ENCODE measurements around the gene PYROXD2. TPM values are rescaled to one million over a fixed set of nuclear protein-coding genes. Genes with fewer than 3 reads are reported as not detected.

The PYROXD2 gene
- total and polyA plus RNA-seq, 2 of the 13 experiments (the other 11 are each of a cell fraction or from before 2014, with no cell fraction given) = 2.0 to 6.2 TPM

DNA sequence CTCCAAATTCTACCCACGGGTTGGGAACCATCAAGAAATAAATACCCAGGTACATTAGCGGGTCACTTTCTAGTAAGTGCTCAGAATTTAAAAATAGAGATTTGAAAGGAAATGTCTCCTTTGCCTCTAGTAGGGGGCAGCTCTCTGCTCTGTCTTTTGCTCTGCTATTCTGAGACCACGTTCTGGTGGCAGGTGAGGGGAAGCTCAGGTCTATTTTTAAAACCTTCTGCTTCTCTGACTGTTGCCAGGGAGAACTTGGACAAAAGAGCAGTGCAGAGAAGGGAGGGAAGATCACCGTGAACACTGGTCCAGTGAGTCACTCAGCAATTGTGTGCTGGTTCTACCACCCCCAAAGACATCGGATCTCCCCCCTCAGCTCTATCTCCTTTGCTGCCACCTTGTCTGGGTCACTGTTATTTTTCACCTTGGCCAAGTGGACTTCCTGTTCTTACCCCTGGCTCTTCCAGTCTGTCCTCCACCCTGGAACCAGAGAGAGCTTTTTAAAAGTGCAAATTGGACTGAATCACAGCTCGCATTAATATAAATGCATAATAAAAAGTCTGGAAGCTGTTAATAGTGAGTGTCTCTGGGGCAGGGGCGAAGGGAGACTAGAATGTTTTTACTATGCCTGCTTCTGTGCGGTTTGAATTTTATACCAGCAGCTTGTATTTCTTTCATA, 74.6 kb downstream of the PYROXD2 start:
- no TSS peak for BruUV-seq (replicated peaks)
- Histone ChIP-seq H2AFZ (ENCODE audit: low read length) (no peak overlapping the region), H3K4me1 (ENCODE audit: insufficient read depth, low read length) (no peaks in the 10 kb centered on the region), H3K36me3 (replicated peaks in 1 of 2; ENCODE audit: control insufficient read depth in 1 of 2, insufficient read depth in 2 of 2, low read length in 2 of 2) (no peaks in the 10 kb centered on the region), H3K4me2 (ENCODE audit: low read depth, low read length) (no peak overlapping the region), H3K79me2 (ENCODE audit: insufficient read depth, low read length) (no peaks in the 10 kb centered on the region), H3K9me3 (ENCODE audit: low read length) (no peaks in the 10 kb centered on the region), H3K27ac (ENCODE audit: extremely low read length, insufficient read depth, low read length) (no peak overlapping the region), H4K20me1 (ENCODE audit: insufficient read depth, low read length) (no peaks in the 10 kb centered on the region), H3K9ac (ENCODE audit: insufficient read depth, low read depth, low read length) (no peak overlapping the region), H3K4me3 (replicated peaks in 1 of 3; ENCODE audit: insufficient read depth in 1 of 3, low read depth in 2 of 3, low read length in 3 of 3) (no peak overlapping the region), H3K27me3 (ENCODE audit: control insufficient read depth in 1 of 2, insufficient read depth in 2 of 2, low read length in 2 of 2) (peaks cover 3 to 21% of the 10 kb centered on the region in 2 experiments; a peak in 2 of 5 replicates)
- intact Hi-C loops (cut with micrococcal nuclease; ENCODE audit: unreplicated experiment) = no loop called here
- 14% methylated on average over 8 of the region's 8 CpGs for WGBS (ENCODE audit: low lambda C conversion rate)
- ChIA-PET CTCF (ENCODE audit: low intra/inter-chr PET ratio, low total read pairs) (no interaction called here), POLR2A (no interaction called here)
- DNase-seq (ENCODE audit: low spot score) (no peak), ATAC-seq (no peak), FAIRE-seq (no peak)
- in situ Hi-C loops (cut with HindIII; ENCODE audit: extremely low pct_ligation_motif_present, low pct_unique_long_range_greater_than_20kb) = no loop called here
- TF ChIP-seq ZNF230 (CRISPR knock-in tag; IDR thresholded peaks at IDR 0.05) (no peak), ZNF674 (CRISPR knock-in tag; IDR thresholded peaks at IDR 0.05; ENCODE audit: low read depth) (no peak), SATB2 (CRISPR knock-in tag; IDR thresholded peaks at IDR 0.05) (no peak), TBL1XR1 (IDR thresholded peaks at IDR 0.05; ENCODE audit: borderline replicate concordance, low read length, partially characterized antibody) (no peak), PHB2 (IDR thresholded peaks at IDR 0.05; ENCODE audit: partially characterized antibody) (no peak), ZNF138 (CRISPR knock-in tag; IDR thresholded peaks at IDR 0.05; ENCODE audit: low read depth) (no peak), SP140L (CRISPR knock-in tag; IDR thresholded peaks at IDR 0.05; ENCODE audit: borderline replicate concordance) (no peak), CHCHD3 (CRISPR knock-in tag; IDR thresholded peaks at IDR 0.05) (no peak), ZNF543 (CRISPR knock-in tag; IDR thresholded peaks at IDR 0.05) (no peak), CEBPG (CRISPR knock-in tag; IDR thresholded peaks at IDR 0.05) (no peak), ZNF343 (CRISPR knock-in tag; IDR thresholded peaks at IDR 0.05) (no peak), DNMT1 (CRISPR knock-in tag; IDR thresholded peaks at IDR 0.05) (no peak)
- TF ChIP-seq, protein P1, sequence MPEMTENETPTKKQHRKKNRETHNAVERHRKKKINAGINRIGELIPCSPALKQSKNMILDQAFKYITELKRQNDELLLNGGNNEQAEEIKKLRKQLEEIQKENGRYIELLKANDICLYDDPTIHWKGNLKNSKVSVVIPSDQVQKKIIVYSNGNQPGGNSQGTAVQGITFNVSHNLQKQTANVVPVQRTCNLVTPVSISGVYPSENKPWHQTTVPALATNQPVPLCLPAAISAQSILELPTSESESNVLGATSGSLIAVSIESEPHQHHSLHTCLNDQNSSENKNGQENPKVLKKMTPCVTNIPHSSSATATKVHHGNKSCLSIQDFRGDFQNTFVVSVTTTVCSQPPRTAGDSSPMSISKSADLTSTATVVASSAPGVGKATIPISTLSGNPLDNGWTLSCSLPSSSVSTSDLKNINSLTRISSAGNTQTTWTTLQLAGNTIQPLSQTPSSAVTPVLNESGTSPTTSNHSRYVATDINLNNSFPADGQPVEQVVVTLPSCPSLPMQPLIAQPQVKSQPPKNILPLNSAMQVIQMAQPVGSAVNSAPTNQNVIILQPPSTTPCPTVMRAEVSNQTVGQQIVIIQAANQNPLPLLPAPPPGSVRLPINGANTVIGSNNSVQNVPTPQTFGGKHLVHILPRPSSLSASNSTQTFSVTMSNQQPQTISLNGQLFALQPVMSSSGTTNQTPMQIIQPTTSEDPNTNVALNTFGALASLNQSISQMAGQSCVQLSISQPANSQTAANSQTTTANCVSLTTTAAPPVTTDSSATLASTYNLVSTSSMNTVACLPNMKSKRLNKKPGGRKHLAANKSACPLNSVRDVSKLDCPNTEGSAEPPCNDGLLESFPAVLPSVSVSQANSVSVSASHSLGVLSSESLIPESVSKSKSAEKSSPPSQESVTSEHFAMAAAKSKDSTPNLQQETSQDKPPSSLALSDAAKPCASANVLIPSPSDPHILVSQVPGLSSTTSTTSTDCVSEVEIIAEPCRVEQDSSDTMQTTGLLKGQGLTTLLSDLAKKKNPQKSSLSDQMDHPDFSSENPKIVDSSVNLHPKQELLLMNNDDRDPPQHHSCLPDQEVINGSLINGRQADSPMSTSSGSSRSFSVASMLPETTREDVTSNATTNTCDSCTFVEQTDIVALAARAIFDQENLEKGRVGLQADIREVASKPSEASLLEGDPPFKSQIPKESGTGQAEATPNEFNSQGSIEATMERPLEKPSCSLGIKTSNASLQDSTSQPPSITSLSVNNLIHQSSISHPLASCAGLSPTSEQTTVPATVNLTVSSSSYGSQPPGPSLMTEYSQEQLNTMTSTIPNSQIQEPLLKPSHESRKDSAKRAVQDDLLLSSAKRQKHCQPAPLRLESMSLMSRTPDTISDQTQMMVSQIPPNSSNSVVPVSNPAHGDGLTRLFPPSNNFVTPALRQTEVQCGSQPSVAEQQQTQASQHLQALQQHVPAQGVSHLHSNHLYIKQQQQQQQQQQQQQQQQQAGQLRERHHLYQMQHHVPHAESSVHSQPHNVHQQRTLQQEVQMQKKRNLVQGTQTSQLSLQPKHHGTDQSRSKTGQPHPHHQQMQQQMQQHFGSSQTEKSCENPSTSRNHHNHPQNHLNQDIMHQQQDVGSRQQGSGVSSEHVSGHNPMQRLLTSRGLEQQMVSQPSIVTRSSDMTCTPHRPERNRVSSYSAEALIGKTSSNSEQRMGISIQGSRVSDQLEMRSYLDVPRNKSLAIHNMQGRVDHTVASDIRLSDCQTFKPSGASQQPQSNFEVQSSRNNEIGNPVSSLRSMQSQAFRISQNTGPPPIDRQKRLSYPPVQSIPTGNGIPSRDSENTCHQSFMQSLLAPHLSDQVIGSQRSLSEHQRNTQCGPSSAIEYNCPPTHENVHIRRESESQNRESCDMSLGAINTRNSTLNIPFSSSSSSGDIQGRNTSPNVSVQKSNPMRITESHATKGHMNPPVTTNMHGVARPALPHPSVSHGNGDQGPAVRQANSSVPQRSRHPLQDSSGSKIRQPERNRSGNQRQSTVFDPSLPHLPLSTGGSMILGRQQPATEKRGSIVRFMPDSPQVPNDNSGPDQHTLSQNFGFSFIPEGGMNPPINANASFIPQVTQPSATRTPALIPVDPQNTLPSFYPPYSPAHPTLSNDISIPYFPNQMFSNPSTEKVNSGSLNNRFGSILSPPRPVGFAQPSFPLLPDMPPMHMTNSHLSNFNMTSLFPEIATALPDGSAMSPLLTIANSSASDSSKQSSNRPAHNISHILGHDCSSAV (CRISPR knock-in tag; IDR thresholded peaks at IDR 0.05; ENCODE audit: borderline replicate concordance) = no peak
- TF ChIP-seq, protein P2, sequence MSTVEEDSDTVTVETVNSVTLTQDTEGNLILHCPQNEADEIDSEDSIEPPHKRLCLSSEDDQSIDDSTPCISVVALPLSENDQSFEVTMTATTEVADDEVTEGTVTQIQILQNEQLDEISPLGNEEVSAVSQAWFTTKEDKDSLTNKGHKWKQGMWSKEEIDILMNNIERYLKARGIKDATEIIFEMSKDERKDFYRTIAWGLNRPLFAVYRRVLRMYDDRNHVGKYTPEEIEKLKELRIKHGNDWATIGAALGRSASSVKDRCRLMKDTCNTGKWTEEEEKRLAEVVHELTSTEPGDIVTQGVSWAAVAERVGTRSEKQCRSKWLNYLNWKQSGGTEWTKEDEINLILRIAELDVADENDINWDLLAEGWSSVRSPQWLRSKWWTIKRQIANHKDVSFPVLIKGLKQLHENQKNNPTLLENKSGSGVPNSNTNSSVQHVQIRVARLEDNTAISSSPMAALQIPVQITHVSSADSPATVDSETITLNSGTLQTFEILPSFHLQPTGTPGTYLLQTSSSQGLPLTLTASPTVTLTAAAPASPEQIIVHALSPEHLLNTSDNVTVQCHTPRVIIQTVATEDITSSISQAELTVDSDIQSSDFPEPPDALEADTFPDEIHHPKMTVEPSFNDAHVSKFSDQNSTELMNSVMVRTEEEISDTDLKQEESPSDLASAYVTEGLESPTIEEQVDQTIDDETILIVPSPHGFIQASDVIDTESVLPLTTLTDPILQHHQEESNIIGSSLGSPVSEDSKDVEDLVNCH (CRISPR knock-in tag; IDR thresholded peaks at IDR 0.05) = no peak
